ENCODE measurements around the gene PRRG2.

GRCh38 chr19:49579193-49579592, 1.9 kb upstream of the PRRG2 start:
- no peak for TF ChIP-seq POLR2A (IDR thresholded peaks at IDR 0.05; ENCODE audit: low read length)
- no peak for TF ChIP-seq GATA1 (IDR thresholded peaks at IDR 0.05; ENCODE audit: low read depth, low read length)
